Lung (tissue), 12 donors: ENCODE results near the gene SLC25A3. TPM values are rescaled to one million over a fixed set of nuclear protein-coding genes. Genes with fewer than 3 reads are reported as not detected.

ENCODE experiments used
- ATAC-seq: fragments of 200-7000 bp; cut with Tn5 transposase; one replicate; pipeline ENCODE4 v1.9.1; 2020; ENCODE audit warnings: moderate number of reproducible peaks; ENCODE audit not compliant: insufficient read depth, low FRiP score
- DNase-seq, 3 donors: peaks; one replicate each; pipeline ENCODE4 v3.0.0-alpha.2; 2013 to 2017
- H3K27ac ChIP-seq, 2 donors: one replicate each; pipeline ENCODE4 v1.5.1; 2013; ENCODE audit warnings: mild to moderate bottlenecking in 2 of 2, moderate library complexity in 2 of 2, control low read depth in 1 of 2, inconsistent platforms in 1 of 2, low read depth in 1 of 2, low read length in 1 of 2
- H3K27me3 ChIP-seq, 3 donors: one replicate each; pipeline ENCODE4 v1.5.1; 2013; ENCODE audit warnings: low read length in 2 of 3; ENCODE audit not compliant: control insufficient read depth in 3 of 3, insufficient read depth in 3 of 3
- H3K36me3 ChIP-seq, 4 donors: one replicate each; pipeline ENCODE4 v1.5.1; 2013; ENCODE audit warnings: low read length in 4 of 4, mild to moderate bottlenecking in 1 of 4, moderate library complexity in 1 of 4; ENCODE audit not compliant: control insufficient read depth in 4 of 4, insufficient read depth in 4 of 4
- H3K4me1 ChIP-seq, 5 donors: one replicate each; pipeline ENCODE4 v1.5.1; 2013; ENCODE audit warnings: low read length in 5 of 5, mild to moderate bottlenecking in 2 of 5, moderate library complexity in 1 of 5; ENCODE audit not compliant: control insufficient read depth in 5 of 5, insufficient read depth in 5 of 5
- H3K4me3 ChIP-seq: one replicate; pipeline ENCODE4 v1.5.1; 2013; ENCODE audit warnings: mild to moderate bottlenecking, control low read depth, moderate library complexity
- H3K9ac ChIP-seq, 2 donors: one replicate each; pipeline ENCODE4 v1.5.1; 2013; ENCODE audit warnings: low read length in 2 of 2, control low read depth in 1 of 2; ENCODE audit not compliant: insufficient read depth in 1 of 2
- H3K9me3 ChIP-seq, 4 donors: one replicate each; pipeline ENCODE4 v1.5.1; 2013; ENCODE audit warnings: low read length in 3 of 4, mild to moderate bottlenecking in 1 of 4, moderate library complexity in 1 of 4; ENCODE audit not compliant: control insufficient read depth in 4 of 4, insufficient read depth in 3 of 4
- WGBS, 2 donors: extraction: QIAGEN DNeasy Blood & Tissue Kit; methylation state at CpG; one replicate each; pipeline ENCODE4 v1.1.7; 2013; 5-methylcytosine and 5-hydroxymethylcytosine counted together
- polyA plus RNA-seq, 2 donors: library from polyadenylated mRNA; stranded (reverse); fragments of 200-250 nt; gene quantifications; one replicate each; pipeline ENCODE4 v1.2.1, GENCODE V29; 2013
- total RNA-seq, 2 donors: library from RNA; depleted of rRNA in 1 of 2; stranded (reverse); fragments of >200 nt in 1 of 2; gene quantifications; one replicate each; pipeline ENCODE4 v1.2.1, GENCODE V29; 2014 to 2021
- TF ChIP-seq, protein P1 (sequence below): IDR thresholded peaks from 2 replicates; pipeline ENCODE4 v1.5.1; 2012; ENCODE audit warnings: mild to moderate bottlenecking; ENCODE audit errors: control extremely low read depth, extremely low read depth
- donor health status: control.
- donor health status: control.
- donor health status: Bipolar disorder and iron deficiency.
- donor health status: healthy.
- donor health status: DM: yes; HTN: yes; CAD: no.

The SLC25A3 gene
- total and polyA plus RNA-seq, 4 donors, result 331 to 575 (median 369) TPM

DNA sequence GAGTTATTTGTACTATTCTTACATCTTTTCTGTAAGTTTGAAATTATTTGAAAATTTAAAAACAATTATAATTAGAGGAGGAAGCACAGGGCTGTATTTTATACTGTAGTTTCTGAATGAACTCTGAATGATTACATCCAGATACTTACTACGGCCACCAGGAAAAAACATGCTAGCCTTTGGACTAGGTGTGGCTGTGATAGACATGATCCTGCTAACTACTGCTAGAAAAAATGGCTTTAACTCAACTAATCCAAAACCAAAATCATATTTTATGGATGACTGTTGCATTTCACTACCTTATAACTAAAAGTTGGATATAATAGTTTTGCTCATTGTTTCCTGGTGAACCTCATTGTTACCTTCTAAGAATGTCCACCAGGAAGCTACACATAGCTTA is 15.1 kb upstream of the SLC25A3 start:
- H3K9me3 ChIP-seq, result no peaks in the 10 kb centered on the region
- no peak for DNase-seq
- H3K27me3 ChIP-seq, result no peaks in the 10 kb centered on the region
- no peak for ATAC-seq
- H3K9ac ChIP-seq, result no peak overlapping the region
- no peaks in the 10 kb centered on the region for H3K36me3 ChIP-seq
- H3K4me3 ChIP-seq, result no peak overlapping the region
- WGBS, 2 donors, result 81 to 90% methylated on average over 1 of the region's 1 CpG
- peaks cover 0 to 3% (median 0%) of the 10 kb centered on the region in 5 donors for H3K4me1 ChIP-seq
- no peak overlapping the region for H3K27ac ChIP-seq
- TF ChIP-seq, protein P1, sequence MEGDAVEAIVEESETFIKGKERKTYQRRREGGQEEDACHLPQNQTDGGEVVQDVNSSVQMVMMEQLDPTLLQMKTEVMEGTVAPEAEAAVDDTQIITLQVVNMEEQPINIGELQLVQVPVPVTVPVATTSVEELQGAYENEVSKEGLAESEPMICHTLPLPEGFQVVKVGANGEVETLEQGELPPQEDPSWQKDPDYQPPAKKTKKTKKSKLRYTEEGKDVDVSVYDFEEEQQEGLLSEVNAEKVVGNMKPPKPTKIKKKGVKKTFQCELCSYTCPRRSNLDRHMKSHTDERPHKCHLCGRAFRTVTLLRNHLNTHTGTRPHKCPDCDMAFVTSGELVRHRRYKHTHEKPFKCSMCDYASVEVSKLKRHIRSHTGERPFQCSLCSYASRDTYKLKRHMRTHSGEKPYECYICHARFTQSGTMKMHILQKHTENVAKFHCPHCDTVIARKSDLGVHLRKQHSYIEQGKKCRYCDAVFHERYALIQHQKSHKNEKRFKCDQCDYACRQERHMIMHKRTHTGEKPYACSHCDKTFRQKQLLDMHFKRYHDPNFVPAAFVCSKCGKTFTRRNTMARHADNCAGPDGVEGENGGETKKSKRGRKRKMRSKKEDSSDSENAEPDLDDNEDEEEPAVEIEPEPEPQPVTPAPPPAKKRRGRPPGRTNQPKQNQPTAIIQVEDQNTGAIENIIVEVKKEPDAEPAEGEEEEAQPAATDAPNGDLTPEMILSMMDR, result no peak

DNA sequence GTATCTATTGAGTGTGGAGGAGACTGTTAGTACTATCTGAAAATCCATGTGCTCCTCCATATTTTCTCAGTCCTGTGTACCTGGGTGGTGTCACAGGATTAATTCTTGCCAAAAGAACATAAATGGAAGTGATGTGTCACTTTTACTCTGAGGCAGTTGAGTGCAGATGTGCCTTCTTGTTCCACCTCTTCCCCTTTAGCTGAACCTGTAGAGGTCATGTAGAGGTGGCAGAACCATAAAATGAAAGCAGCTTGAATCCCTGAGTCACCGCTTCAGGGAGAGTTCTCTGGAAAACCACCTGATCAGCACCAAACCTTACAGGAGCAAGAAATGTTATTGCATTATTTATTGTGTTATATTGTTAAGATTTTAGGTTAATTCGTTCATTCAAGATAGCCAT is 14.7 kb upstream of the SLC25A3 start:
- ATAC-seq, result no peak

DNA sequence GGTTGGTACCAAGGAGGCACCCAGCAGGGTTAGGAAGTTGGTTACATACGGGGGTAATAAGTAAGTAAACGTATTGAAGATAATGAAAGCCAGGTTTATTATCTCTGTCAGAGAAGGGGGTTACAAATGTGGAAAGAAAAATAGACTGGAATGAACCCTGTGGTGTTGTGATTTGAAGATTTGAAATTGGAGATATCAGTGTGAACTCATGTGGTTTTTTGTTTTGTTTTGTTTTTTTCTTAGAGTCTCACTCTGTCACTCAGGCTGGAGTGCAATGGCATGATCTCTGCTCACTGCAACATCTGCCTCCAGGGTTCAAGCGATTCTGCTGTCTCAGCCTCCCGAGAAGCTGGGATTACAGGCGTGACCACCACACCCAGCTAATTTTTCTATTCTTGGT is 14.1 kb upstream of the SLC25A3 start:
- 88 to 90% methylated on average over 5 of the region's 5 CpGs for WGBS, 2 donors
- Histone ChIP-seq H3K4me1 (no peaks in the 10 kb centered on the region), H3K9ac (no peak overlapping the region), H3K27ac (no peak overlapping the region), H3K4me3 (no peak overlapping the region), H3K27me3 (no peaks in the 10 kb centered on the region), H3K36me3 (no peaks in the 10 kb centered on the region), H3K9me3 (no peaks in the 10 kb centered on the region)
- TF ChIP-seq, protein P1, result no peak
- ATAC-seq, result no peak
- DNase-seq, result no peak

More for the DNA sequence above, 14.7 kb upstream of the SLC25A3 start:
- Histone ChIP-seq H3K9ac (no peak overlapping the region), H3K27me3 (no peaks in the 10 kb centered on the region), H3K4me3 (no peak overlapping the region), H3K9me3 (no peaks in the 10 kb centered on the region), H3K27ac (no peak overlapping the region), H3K4me1 (peaks cover 0 to under 1% (median 0%) of the 10 kb centered on the region in 5 donors), H3K36me3 (no peaks in the 10 kb centered on the region)
- WGBS, 2 donors, result 79 to 83% methylated on average over 2 of the region's 2 CpGs
- no peak for DNase-seq
- TF ChIP-seq, protein P1, result no peak

DNA sequence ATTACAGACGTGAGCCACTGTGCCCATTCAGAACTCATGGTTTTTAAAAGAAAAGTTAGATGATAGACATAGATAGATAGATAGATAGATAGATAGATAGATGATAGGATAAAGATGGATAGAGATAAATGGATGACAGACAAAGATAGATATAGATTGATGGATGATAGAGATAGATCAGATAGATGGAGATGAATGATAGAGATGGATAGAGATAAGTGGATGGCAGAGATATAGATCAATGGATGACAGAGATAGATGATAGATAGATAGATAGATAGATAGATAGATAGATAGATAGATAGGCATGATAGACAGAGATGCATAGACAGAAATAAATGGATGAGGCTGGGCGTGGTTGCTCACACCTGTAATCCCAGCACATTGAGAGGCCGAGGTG is 13.7 kb upstream of the SLC25A3 start:
- no peak overlapping the region for H3K27ac ChIP-seq
- no peak overlapping the region for H3K9ac ChIP-seq
- no peak for ATAC-seq
- DNase-seq, result no peak
- no peaks in the 10 kb centered on the region for H3K9me3 ChIP-seq
- no peaks in the 10 kb centered on the region for H3K36me3 ChIP-seq
- TF ChIP-seq, protein P1, result no peak
- no peak overlapping the region for H3K4me3 ChIP-seq
- 94 to 98% methylated on average over 3 of the region's 3 CpGs for WGBS, 2 donors
- H3K4me1 ChIP-seq, result no peaks in the 10 kb centered on the region
- H3K27me3 ChIP-seq, result no peaks in the 10 kb centered on the region
